ENCODE measurements around the gene GOLIM4. TPM values are rescaled to one million over a fixed set of nuclear protein-coding genes. Genes with fewer than 3 reads are reported as not detected.

Gene GOLIM4
- total RNA-seq, 1 donor from 2014 or later: 35.9 TPM

DNA sequence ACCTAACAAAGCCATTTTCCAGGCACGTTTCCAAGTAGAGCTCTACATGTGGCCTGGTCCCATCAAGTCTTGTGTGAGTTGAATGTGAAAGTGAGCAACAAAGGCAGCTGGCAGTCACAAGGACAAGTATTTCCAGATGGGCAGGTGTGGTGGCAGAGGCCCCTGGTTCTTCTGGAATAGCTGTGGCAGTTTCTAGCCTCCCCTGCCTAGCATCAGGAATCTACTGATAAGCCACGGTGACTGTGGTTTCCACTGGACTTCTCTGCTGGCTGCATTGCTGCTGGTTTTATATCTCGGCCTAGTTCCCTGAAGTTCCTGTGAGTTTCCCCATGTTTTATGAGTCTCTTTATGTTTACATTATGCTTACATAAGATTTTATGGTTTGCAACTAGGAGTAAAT is 117.7 kb downstream of the GOLIM4 start:
- Mint-ChIP-seq H3K27ac (ENCODE audit: unreplicated experiment) (no peak overlapping the region), H3K9me3 (ENCODE audit: unreplicated experiment) (no peaks in the 10 kb centered on the region), H3K4me3 (ENCODE audit: unreplicated experiment) (no peak overlapping the region), H3K27me3 (ENCODE audit: unreplicated experiment) (no peaks in the 10 kb centered on the region), H3K4me1 (ENCODE audit: unreplicated experiment) (peaks cover 8% of the 10 kb centered on the region), H3K36me3 (ENCODE audit: low read depth, unreplicated experiment) (no peaks in the 10 kb centered on the region)
- TF ChIP-seq, protein P1, sequence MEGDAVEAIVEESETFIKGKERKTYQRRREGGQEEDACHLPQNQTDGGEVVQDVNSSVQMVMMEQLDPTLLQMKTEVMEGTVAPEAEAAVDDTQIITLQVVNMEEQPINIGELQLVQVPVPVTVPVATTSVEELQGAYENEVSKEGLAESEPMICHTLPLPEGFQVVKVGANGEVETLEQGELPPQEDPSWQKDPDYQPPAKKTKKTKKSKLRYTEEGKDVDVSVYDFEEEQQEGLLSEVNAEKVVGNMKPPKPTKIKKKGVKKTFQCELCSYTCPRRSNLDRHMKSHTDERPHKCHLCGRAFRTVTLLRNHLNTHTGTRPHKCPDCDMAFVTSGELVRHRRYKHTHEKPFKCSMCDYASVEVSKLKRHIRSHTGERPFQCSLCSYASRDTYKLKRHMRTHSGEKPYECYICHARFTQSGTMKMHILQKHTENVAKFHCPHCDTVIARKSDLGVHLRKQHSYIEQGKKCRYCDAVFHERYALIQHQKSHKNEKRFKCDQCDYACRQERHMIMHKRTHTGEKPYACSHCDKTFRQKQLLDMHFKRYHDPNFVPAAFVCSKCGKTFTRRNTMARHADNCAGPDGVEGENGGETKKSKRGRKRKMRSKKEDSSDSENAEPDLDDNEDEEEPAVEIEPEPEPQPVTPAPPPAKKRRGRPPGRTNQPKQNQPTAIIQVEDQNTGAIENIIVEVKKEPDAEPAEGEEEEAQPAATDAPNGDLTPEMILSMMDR (IDR thresholded peaks at IDR 0.05; ENCODE audit: unreplicated experiment): no peak
- no peak for DNase-seq (ENCODE audit: low spot score)

DNA sequence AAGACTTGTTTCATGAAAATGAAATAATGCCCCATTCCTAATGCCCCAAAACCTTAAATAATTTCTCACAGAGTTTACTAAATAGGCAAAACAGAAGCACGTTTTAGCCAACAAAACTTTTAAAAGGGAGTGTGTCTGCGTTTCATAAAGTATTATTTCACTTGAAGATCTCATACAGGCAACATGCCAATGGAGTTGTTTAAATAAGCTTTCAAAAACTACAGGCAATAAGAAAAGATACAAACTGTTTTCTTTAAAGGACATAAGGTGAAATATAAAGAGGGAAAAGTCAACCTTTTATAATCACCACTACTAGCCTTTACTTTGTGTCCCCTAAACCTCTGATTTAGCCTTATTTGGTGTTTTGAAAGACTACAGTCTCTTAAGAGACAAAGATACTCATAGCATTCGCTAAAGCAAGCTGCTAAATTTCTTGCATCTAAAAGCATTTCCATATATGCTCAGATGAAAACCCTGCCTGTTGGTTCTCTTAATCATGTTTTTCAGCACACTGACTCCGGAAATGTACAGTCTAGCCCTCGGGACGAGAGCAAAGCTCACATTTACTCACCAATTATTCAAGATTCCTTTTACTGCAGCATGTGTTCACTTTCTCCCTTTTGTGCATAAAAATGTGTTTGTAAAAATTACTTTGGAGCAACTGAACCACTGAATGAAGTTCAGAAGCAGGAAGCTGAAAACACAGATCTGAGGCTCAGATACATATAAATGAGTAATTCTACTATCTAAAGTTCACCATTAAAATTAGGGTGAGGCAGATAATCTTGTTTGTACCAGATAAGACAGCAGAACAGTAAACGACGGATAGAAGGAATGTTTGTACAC is 119.0 kb downstream of the GOLIM4 start:
- no peak overlapping the region for H3K27ac Mint-ChIP-seq (ENCODE audit: unreplicated experiment)
- no peaks in the 10 kb centered on the region for H3K27me3 Mint-ChIP-seq (ENCODE audit: unreplicated experiment)
- TF ChIP-seq, protein P1 (IDR thresholded peaks at IDR 0.05; ENCODE audit: unreplicated experiment): no peak

DNA sequence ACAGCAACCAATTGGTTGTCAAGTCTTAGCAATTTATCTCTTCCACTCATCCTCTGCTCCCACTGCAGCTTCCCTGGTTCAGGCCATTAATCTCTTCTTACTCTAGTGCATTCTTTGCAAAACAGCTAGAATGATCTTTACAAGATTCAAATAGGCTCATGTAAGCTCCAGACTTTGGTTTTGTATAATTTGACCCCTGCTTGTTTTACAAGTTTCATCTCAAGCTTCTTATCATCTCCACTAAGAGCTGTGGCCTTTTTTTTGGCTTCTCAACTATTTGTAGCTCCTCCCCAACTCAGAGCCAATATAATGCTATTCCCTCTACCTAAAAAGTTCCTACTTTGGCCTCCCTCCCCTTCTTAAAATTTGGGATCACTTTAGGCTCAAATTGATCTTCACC is 121.8 kb downstream of the GOLIM4 start:
- TF ChIP-seq, protein P1 (IDR thresholded peaks at IDR 0.05; ENCODE audit: unreplicated experiment): no peak

More for the DNA sequence above, 119.0 kb downstream of the GOLIM4 start:
- DNase-seq (ENCODE audit: low spot score): no peak
- peaks cover 6% of the 10 kb centered on the region for H3K4me1 Mint-ChIP-seq (ENCODE audit: unreplicated experiment)
- H3K36me3 Mint-ChIP-seq (ENCODE audit: low read depth, unreplicated experiment): no peaks in the 10 kb centered on the region
- no peaks in the 10 kb centered on the region for H3K9me3 Mint-ChIP-seq (ENCODE audit: unreplicated experiment)
- no peak overlapping the region for H3K4me3 Mint-ChIP-seq (ENCODE audit: unreplicated experiment)

DNA sequence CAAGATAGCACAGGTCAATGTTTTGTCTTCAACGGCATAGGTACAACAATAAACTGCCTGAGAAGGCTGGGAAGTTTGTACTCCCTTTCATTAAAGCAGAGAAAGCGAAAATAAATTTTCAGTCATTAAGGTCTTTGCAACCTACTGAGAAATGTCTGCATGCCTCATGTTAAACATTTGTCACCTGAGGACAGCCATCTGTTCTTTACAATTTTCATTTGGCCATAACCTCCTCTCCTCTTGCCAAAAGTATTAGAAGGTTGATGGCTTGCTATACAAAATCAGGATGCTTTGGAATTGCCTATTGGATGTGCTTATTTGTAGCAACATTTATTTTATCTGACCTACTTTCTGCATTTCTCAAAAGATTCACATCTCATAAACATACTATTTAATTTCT is 122.7 kb downstream of the GOLIM4 start:
- no peaks in the 10 kb centered on the region for H3K4me1 Mint-ChIP-seq (ENCODE audit: unreplicated experiment)
- no peak for DNase-seq (ENCODE audit: low spot score)
- H3K27ac Mint-ChIP-seq (ENCODE audit: unreplicated experiment): no peak overlapping the region
- no peaks in the 10 kb centered on the region for H3K36me3 Mint-ChIP-seq (ENCODE audit: low read depth, unreplicated experiment)
- H3K4me3 Mint-ChIP-seq (ENCODE audit: unreplicated experiment): no peak overlapping the region
- no peaks in the 10 kb centered on the region for H3K27me3 Mint-ChIP-seq (ENCODE audit: unreplicated experiment)
- no peaks in the 10 kb centered on the region for H3K9me3 Mint-ChIP-seq (ENCODE audit: unreplicated experiment)
- TF ChIP-seq, protein P1 (IDR thresholded peaks at IDR 0.05; ENCODE audit: unreplicated experiment): no peak

More for the DNA sequence above, 121.8 kb downstream of the GOLIM4 start:
- no peak for DNase-seq (ENCODE audit: low spot score)
- Mint-ChIP-seq H3K4me3 (ENCODE audit: unreplicated experiment) (no peak overlapping the region), H3K9me3 (ENCODE audit: unreplicated experiment) (no peaks in the 10 kb centered on the region), H3K27me3 (ENCODE audit: unreplicated experiment) (no peaks in the 10 kb centered on the region), H3K4me1 (ENCODE audit: unreplicated experiment) (no peaks in the 10 kb centered on the region), H3K27ac (ENCODE audit: unreplicated experiment) (no peak overlapping the region), H3K36me3 (ENCODE audit: low read depth, unreplicated experiment) (no peaks in the 10 kb centered on the region)

DNA sequence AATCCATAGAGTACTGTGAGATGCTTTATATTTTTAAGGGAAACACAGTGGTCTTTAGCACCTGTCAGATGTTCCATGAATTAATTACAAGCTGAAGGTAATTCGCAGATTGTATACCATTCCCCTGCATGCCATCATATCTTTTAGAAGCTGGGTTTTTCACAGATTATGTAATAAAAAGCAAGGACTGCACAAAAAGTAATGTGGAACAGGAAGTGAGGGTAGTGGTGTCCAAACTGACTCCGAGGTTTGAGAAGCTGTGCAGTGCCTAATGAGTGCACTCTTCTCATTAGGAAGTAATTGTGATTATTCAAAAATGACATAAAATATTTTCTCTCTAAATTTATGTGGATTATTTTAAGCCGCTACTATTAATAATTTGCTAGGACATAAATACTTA is 123.2 kb downstream of the GOLIM4 start:
- TF ChIP-seq, protein P1 (IDR thresholded peaks at IDR 0.05; ENCODE audit: unreplicated experiment): no peak
- H3K4me1 Mint-ChIP-seq (ENCODE audit: unreplicated experiment): no peaks in the 10 kb centered on the region
- H3K4me3 Mint-ChIP-seq (ENCODE audit: unreplicated experiment): no peak overlapping the region
- no peak for DNase-seq (ENCODE audit: low spot score)
- H3K9me3 Mint-ChIP-seq (ENCODE audit: unreplicated experiment): no peaks in the 10 kb centered on the region
- no peak overlapping the region for H3K27ac Mint-ChIP-seq (ENCODE audit: unreplicated experiment)
- H3K36me3 Mint-ChIP-seq (ENCODE audit: low read depth, unreplicated experiment): no peaks in the 10 kb centered on the region
- H3K27me3 Mint-ChIP-seq (ENCODE audit: unreplicated experiment): no peaks in the 10 kb centered on the region
